ENCODE results near the gene PGAP1.
A peak's percentile ranks its signal among the peaks of the same experiment; 100 is the strongest.

PGAP1 gene

GRCh38 chr2:196804381-196804780, 122.1 kb downstream of the PGAP1 start:
- H3K36me3 ChIP-seq (ENCODE audit: insufficient read depth, insufficient read length, low read length) = no peaks in the 10 kb centered on the region
- DNase-seq (ENCODE audit: low read depth, low spot score) = no peak
- no peaks in the 10 kb centered on the region for H3K27me3 ChIP-seq (ENCODE audit: insufficient read depth, insufficient read length)
- H3K9me3 ChIP-seq (ENCODE audit: insufficient read depth, low read length) = no peaks in the 10 kb centered on the region
- no peak overlapping the region for H3K9ac ChIP-seq (ENCODE audit: insufficient read length, low read depth)
- no peaks in the 10 kb centered on the region for H3K4me1 ChIP-seq (ENCODE audit: insufficient read depth, insufficient read length)
- TF ChIP-seq ZNF274 (IDR thresholded peaks at IDR 0.05; ENCODE audit: low read depth, low read length) = no peak
- no peak for TF ChIP-seq SUZ12 (IDR thresholded peaks at IDR 0.05; ENCODE audit: extremely low read depth, insufficient read depth, insufficient read length)
- TF ChIP-seq YY1 (IDR thresholded peaks at IDR 0.05; ENCODE audit: insufficient read depth, insufficient read length) = no peak
- H3K4me3 ChIP-seq (ENCODE audit: insufficient read length, low read depth) = no peak overlapping the region

GRCh38 chr2:196802401-196802800, 124.1 kb downstream of the PGAP1 start:
- Histone ChIP-seq H3K9ac (ENCODE audit: insufficient read length, low read depth) (no peak overlapping the region), H3K36me3 (ENCODE audit: insufficient read depth, insufficient read length, low read length) (peaks cover 10% of the 10 kb centered on the region)

GRCh38 chr2:196801674-196802261, 124.7 kb downstream of the PGAP1 start:
- no peaks in the 10 kb centered on the region for H3K27me3 ChIP-seq (ENCODE audit: insufficient read depth, insufficient read length)
- H3K4me1 ChIP-seq (ENCODE audit: insufficient read depth, insufficient read length) = no peaks in the 10 kb centered on the region
- no peak for DNase-seq (ENCODE audit: low read depth, low spot score)
- no peak for TF ChIP-seq ZNF274 (IDR thresholded peaks at IDR 0.05; ENCODE audit: low read depth, low read length)
- TF ChIP-seq YY1 (IDR thresholded peaks at IDR 0.05; ENCODE audit: insufficient read depth, insufficient read length) = no peak
- no peak for TF ChIP-seq SUZ12 (IDR thresholded peaks at IDR 0.05; ENCODE audit: extremely low read depth, insufficient read depth, insufficient read length)
- H3K9me3 ChIP-seq (ENCODE audit: insufficient read depth, low read length) = no peaks in the 10 kb centered on the region
- no peak overlapping the region for H3K9ac ChIP-seq (ENCODE audit: insufficient read length, low read depth)
- H3K4me3 ChIP-seq (ENCODE audit: insufficient read length, low read depth) = no peak overlapping the region
- peaks cover 16% of the 10 kb centered on the region for H3K36me3 ChIP-seq (ENCODE audit: insufficient read depth, insufficient read length, low read length)

More at GRCh38 chr2:196802401-196802800, 124.1 kb downstream of the PGAP1 start:
- H3K9me3 ChIP-seq (ENCODE audit: insufficient read depth, low read length) = no peaks in the 10 kb centered on the region
- H3K4me1 ChIP-seq (ENCODE audit: insufficient read depth, insufficient read length) = no peaks in the 10 kb centered on the region
- DNase-seq (ENCODE audit: low read depth, low spot score) = no peak
- H3K27me3 ChIP-seq (ENCODE audit: insufficient read depth, insufficient read length) = no peaks in the 10 kb centered on the region
- no peak for TF ChIP-seq YY1 (IDR thresholded peaks at IDR 0.05; ENCODE audit: insufficient read depth, insufficient read length)
- TF ChIP-seq SUZ12 (IDR thresholded peaks at IDR 0.05; ENCODE audit: extremely low read depth, insufficient read depth, insufficient read length) = no peak
- no peak for TF ChIP-seq ZNF274 (IDR thresholded peaks at IDR 0.05; ENCODE audit: low read depth, low read length)
- no peak overlapping the region for H3K4me3 ChIP-seq (ENCODE audit: insufficient read length, low read depth)

- H3K4me1 ChIP-seq (ENCODE audit: insufficient read depth, insufficient read length) = no peaks in the 10 kb centered on the region
- H3K9ac ChIP-seq (ENCODE audit: insufficient read length, low read depth) = peak overlapping the region; percentile 87
- TF ChIP-seq ZNF274 (IDR thresholded peaks at IDR 0.05; ENCODE audit: low read depth, low read length) (no peak), YY1 (IDR thresholded peaks at IDR 0.05; ENCODE audit: insufficient read depth, insufficient read length) (no peak), SUZ12 (IDR thresholded peaks at IDR 0.05; ENCODE audit: extremely low read depth, insufficient read depth, insufficient read length) (no peak)
- DNase-seq (ENCODE audit: low read depth, low spot score) = no peak
- no peaks in the 10 kb centered on the region for H3K9me3 ChIP-seq (ENCODE audit: insufficient read depth, low read length)
- peak overlapping the region; percentile 82 for H3K4me3 ChIP-seq (ENCODE audit: insufficient read length, low read depth)
- no peaks in the 10 kb centered on the region for H3K27me3 ChIP-seq (ENCODE audit: insufficient read depth, insufficient read length)
- peaks cover 38% of the 10 kb centered on the region for H3K36me3 ChIP-seq (ENCODE audit: insufficient read depth, insufficient read length, low read length)
Observed at GRCh38 chr2:196798980-196799379, 127.5 kb downstream of the PGAP1 start.

DNA sequence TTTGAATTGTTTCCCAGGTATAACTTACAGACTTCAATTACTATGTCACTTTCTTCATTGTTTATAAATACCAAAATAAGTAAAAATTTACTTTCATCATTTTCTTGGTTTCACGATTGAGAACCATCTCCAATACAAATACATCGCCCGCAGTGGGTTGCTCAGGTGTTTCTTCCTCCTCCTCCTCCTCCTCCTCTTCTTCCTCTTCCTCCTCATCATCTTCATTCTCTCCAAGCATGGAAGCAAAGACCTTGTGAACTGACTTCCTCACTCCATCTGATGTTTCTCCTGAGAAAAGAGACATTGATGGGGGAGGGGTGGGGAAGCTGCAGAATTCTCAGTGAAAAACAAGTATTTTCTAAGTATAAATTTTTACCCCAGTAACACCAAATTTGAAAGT, 133.6 kb downstream of the PGAP1 start:
- Histone ChIP-seq H3K27me3 (ENCODE audit: insufficient read depth, insufficient read length) (no peaks in the 10 kb centered on the region), H3K4me1 (ENCODE audit: insufficient read depth, insufficient read length) (no peaks in the 10 kb centered on the region), H3K4me3 (ENCODE audit: insufficient read length, low read depth) (no peak overlapping the region), H3K36me3 (ENCODE audit: insufficient read depth, insufficient read length, low read length) (peaks cover 93% of the 10 kb centered on the region), H3K9ac (ENCODE audit: insufficient read length, low read depth) (no peak overlapping the region), H3K9me3 (ENCODE audit: insufficient read depth, low read length) (no peaks in the 10 kb centered on the region)
- DNase-seq (ENCODE audit: low read depth, low spot score) = no peak
- TF ChIP-seq SUZ12 (IDR thresholded peaks at IDR 0.05; ENCODE audit: extremely low read depth, insufficient read depth, insufficient read length) (no peak), YY1 (IDR thresholded peaks at IDR 0.05; ENCODE audit: insufficient read depth, insufficient read length) (no peak)

DNA sequence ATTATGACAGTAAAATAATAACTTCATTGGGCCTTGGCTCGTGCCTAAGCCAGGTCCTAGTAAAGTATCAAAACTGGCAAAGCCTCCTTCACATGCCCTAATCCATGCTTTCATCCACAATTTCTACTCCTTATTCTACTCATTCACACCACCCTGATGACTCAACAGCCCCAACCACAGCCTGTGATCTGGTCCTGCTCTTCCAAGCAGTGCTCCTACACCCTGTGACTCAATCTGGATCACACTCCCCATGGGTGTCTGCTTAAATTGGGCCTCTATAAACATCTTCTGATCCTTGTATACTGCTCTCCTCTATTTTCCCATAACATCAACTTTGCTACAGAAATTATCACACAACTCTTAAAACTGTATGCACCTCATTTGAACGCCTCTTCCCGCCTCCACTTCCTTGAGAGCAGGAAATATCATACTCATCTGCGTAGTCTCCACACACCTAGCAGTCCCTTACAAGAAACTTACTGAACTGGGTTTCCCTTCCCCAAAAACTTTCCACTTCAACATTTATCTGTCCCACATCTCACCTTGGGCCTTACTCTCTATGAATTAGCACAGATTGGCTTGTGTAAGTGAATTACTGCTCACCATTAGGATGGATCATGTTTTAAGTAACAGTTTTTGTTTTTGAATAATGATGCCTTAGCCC, 142.9 kb downstream of the PGAP1 start:
- no peak overlapping the region for H3K9ac ChIP-seq (ENCODE audit: insufficient read length, low read depth)
- no peaks in the 10 kb centered on the region for H3K27me3 ChIP-seq (ENCODE audit: insufficient read depth, insufficient read length)
- H3K36me3 ChIP-seq (ENCODE audit: insufficient read depth, insufficient read length, low read length) = peaks cover 90% of the 10 kb centered on the region
- no peak for TF ChIP-seq YY1 (IDR thresholded peaks at IDR 0.05; ENCODE audit: insufficient read depth, insufficient read length)
- no peak for TF ChIP-seq SUZ12 (IDR thresholded peaks at IDR 0.05; ENCODE audit: extremely low read depth, insufficient read depth, insufficient read length)
- no peak for TF ChIP-seq ZNF274 (IDR thresholded peaks at IDR 0.05; ENCODE audit: low read depth, low read length)
- DNase-seq (ENCODE audit: low read depth, low spot score) = no peak
- no peak overlapping the region for H3K4me3 ChIP-seq (ENCODE audit: insufficient read length, low read depth)
- H3K4me1 ChIP-seq (ENCODE audit: insufficient read depth, insufficient read length) = no peaks in the 10 kb centered on the region
- H3K9me3 ChIP-seq (ENCODE audit: insufficient read depth, low read length) = no peaks in the 10 kb centered on the region
